GM13976 (cell line): Measurements from ENCODE around the gene OSBPL3.

Experiments used
- DNase-seq: peaks from one replicate; pipeline ENCODE4 v3.0.0; 2012; ENCODE audit warnings: low spot score
- CTCF ChIP-seq: IDR thresholded peaks from 2 replicates; pipeline ENCODE4 v1.5.1; 2012; ENCODE audit warnings: borderline replicate concordance, mild to moderate bottlenecking; ENCODE audit not compliant: insufficient read depth; ENCODE audit errors: extremely low read depth, missing control alignments, control extremely low read depth
- in situ Hi-C: fragments of 300-500 bp; cut with MboI; formaldehyde crosslinking; loops from one replicate; pipeline ENCODE4 v1.12.0; 2022; ENCODE audit warnings: low sequenced_read_pairs, mixed read lengths, inconsistent platforms; ENCODE audit not compliant: unreplicated experiment

The OSBPL3 gene

DNA sequence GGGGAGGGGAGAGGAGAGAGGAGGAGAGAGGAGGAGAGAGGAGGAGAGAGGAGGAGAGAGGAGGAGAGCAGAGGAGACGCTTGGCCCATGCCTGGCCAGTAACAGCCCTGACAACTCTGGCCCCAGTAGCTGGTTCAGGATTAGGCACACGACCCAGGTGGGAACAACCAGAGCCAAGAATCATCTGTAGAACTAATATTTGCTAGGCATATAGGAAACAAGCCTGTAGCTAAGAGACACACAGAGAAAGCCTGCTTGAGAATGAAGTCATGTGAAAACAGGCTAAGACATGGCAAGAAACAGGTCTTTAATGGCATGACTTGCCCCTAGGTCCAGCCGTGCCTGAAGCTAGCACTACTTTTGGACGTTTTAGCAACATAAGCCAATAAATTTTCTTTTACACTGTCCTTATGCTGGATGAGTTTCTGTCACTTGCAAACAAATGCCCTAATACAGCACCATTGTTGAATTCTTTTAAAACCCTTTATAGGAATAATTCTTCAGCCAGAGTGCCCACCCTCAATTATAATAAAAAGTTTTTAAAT, 17.5 kb downstream of the OSBPL3 start:
- in situ Hi-C loops = no loop called here
- DNase-seq = no peak
- no peak for TF ChIP-seq CTCF

DNA sequence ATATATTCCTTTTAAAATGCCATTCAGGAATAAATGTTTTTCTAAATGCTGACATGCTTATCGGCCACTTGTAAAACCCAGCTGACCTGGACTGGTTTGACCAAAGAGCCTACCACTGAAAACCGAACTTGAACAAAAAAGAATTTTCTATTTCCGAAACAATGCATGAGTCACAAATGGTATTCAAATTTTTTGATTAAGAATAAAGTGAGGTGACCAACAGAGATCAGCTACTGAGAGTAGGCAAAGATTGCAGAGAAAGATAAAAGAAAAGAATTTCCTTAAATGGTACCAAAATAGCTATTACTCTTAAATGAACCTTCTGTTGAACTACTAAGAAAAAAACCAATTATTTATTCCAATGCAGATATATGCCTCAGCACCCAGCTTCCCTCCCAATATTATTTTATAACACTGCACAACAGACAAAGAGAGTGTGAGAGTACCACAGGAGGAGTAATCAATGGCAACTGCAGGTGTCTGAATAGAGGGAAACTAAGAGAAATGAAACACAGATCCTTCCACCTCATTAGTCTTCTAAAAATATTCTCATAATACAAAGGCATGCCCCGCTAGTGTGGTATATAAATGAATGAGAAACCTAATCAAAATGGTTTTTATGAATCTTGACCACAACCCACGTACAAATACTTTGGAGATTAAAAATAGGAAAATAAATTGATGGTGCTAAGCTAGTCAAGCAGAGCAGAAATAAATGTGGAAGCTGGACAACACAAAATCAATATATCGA, 20.1 kb downstream of the OSBPL3 start:
- in situ Hi-C loops = no loop called here
- DNase-seq = no peak
- TF ChIP-seq CTCF = no peak

DNA sequence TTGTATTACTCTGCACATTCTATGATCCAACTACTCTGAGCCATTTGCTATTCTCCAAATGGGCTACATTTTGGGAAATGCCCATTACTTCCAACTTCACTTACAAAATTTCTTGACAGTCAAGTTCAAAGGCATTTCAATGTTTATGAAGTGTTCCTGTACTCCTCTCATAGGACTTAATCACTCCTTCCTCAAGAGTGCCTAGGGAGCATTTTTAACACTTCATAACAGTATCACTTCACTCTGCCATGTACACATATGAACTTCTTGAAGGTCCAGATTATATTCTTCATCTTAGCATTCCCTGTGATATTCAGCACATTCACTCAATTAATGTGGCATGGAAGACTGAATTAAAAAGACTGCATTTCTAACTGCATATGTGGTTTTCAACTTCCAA, 21.6 kb downstream of the OSBPL3 start:
- TF ChIP-seq CTCF = no peak
- in situ Hi-C loops = no loop called here
- no peak for DNase-seq

DNA sequence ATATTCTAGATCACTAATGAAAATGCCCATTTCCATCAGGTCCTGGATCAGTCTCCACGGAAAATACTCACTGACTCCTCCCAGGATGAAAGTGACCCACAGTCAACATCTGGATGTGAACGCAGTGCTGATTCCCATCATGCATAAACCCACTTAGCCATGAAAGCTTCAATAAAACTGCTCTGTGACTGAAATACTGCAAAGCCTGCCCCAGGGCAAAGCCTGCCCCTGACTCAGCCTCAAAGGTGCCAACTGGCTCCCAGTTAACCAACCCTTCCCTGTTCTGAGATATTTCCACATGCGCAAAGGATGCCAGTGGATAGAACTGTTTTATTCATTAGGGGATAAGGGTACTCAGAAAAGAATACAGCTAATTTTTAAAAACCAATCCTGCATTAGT, 24.0 kb downstream of the OSBPL3 start:
- no peak for DNase-seq
- in situ Hi-C loops = no loop called here
- TF ChIP-seq CTCF = no peak

- no peak for DNase-seq
These were observed 24.7 kb downstream of the OSBPL3 start for GRCh38 chr7:24955313-24955712.

GRCh38 chr7:24952464-24952863, 27.5 kb downstream of the OSBPL3 start:
- no peak for TF ChIP-seq CTCF
- no peak for DNase-seq
- in situ Hi-C loops = no loop called here

More at GRCh38 chr7:24955313-24955712, 24.7 kb downstream of the OSBPL3 start:
- in situ Hi-C loops = no loop called here
- no peak for TF ChIP-seq CTCF
